Measurements from ENCODE around the gene STARD10. TPM values are rescaled to one million over a fixed set of nuclear protein-coding genes. Genes with fewer than 3 reads are reported as not detected.

The STARD10 gene
- total RNA-seq, 2 experiments from 2014 or later, result 4.0 to 4.5 TPM

DNA sequence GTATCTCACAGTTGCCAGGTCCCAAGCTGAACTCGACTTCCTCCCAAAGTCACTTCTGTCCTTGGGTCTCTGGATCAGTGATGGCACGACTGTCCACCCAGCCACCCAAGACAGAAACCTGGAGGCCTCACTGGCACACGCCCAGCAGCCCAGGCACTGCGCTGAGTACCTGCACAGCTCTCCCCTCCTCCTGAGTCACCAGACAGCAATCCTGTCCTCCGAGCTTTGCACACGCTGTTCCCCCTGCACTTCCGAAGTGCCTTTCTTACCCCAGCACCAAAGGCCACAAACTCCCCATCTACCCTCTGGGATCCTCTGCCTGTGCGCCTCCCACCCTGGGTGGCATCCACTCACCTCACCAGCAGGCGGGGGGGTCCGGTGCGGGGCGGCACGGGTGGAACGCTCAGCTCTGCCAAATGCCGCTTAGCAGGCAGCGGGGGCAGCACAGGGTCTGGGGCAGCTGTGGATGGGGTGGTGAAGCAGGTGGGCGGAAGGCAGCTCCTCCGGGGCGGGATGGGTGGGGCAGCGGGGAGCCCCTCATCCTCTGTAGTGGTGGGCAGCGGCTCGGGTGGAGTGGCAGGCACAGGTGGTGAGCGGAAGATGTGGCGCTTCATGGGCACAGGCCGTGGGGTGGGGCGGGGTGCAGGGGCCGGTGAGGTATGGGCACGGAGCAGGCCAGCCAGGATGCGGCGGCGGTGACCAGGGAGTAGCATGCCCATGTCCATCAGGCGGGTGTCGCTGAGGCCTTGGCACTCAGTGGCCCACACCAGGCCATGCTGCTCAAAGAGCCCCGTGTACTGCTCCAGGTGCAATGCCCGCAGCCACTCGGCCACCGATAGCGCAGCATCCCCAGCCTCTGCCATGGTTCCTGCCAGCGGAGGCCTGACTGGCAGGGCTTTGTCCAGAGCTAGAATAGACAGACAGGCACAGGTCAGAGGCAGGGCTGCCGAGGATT, 67.3 kb downstream of the STARD10 start:
- no peaks in the 10 kb centered on the region for H3K27me3 Mint-ChIP-seq (ENCODE audit: low read depth)
- ChIA-PET POLR2A (interaction anchor here (2.5 kb wide), 1 partner anchor 10 kb away, joined by 7 read pairs; no protein-coding TSS in a partner anchor), CTCF (interaction anchor here (1.1 to 12.2 kb wide), 11 partner anchors 8 to 451 kb away, joined by 3 to 202 read pairs (median 14); partner anchors contain the start of genes ATG16L2 and STARD10)
- ATAC-seq (no peak), DNase-seq (no peak)
- H3K9me3 Mint-ChIP-seq (ENCODE audit: insufficient read depth), result no peaks in the 10 kb centered on the region
- H3K4me1 Mint-ChIP-seq (ENCODE audit: low read depth), result peaks cover 29% of the 10 kb centered on the region
- H3K36me3 Mint-ChIP-seq (ENCODE audit: low read depth), result peaks cover 15% of the 10 kb centered on the region
- H3K4me3 Mint-ChIP-seq, result no peak overlapping the region
- peak overlapping the region; percentile 39 for H3K27ac Mint-ChIP-seq

DNA sequence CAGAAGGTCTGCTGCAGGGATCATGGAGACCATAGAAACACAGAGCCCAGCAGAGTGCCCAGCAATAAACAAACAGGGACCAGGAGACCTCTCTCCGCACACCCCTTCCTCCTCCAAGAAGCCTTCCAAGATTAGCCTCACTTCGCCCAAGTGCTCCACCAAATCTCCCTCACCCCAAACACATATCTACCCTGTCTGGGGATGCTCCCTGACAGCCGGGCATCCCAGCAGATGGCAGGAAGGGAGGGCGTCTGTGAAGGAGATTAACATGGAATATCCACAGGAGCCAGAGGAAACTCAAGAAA, 68.2 kb downstream of the STARD10 start:
- ChIA-PET CTCF (interaction anchor here (0.6 to 12.2 kb wide), 44 partner anchors 9 to 564 kb away, joined by 3 to 202 read pairs (median 5); partner anchors contain the start of genes ATG16L2 and STARD10), POLR2A (interaction anchor here (0.6 to 2.5 kb wide), 6 partner anchors 11 to 120 kb away, joined by 3 to 13 read pairs (median 6); no protein-coding TSS in a partner anchor)
- ATAC-seq, result no peak
- no peak overlapping the region for H3K4me3 Mint-ChIP-seq
- H3K4me1 Mint-ChIP-seq (ENCODE audit: low read depth), result peaks cover 35% of the 10 kb centered on the region
- H3K27me3 Mint-ChIP-seq (ENCODE audit: low read depth), result no peaks in the 10 kb centered on the region
- peak overlapping the region; percentile 80 for H3K27ac Mint-ChIP-seq
- no peak for DNase-seq
- no peaks in the 10 kb centered on the region for H3K9me3 Mint-ChIP-seq (ENCODE audit: insufficient read depth)
- peaks cover 9% of the 10 kb centered on the region for H3K36me3 Mint-ChIP-seq (ENCODE audit: low read depth)

GRCh38 chr11:72724851-72725723, 68.8 kb downstream of the STARD10 start:
- DNase-seq (peak; percentile 90), ATAC-seq (peak; percentile 31)
- ChIA-PET CTCF (interaction anchor here (0.6 to 12.2 kb wide), 46 partner anchors 9 to 564 kb away, joined by 3 to 202 read pairs (median 5); partner anchors contain the start of genes ATG16L2 and STARD10), POLR2A (interaction anchor here (0.6 to 2.5 kb wide), 7 partner anchors 11 to 120 kb away, joined by 3 to 13 read pairs (median 6); no protein-coding TSS in a partner anchor)
- Mint-ChIP-seq H3K4me3 (no peak overlapping the region), H3K36me3 (ENCODE audit: low read depth) (peaks cover 13% of the 10 kb centered on the region), H3K27me3 (ENCODE audit: low read depth) (no peaks in the 10 kb centered on the region), H3K27ac (peak overlapping the region; percentile 80), H3K4me1 (ENCODE audit: low read depth) (peaks cover 41% of the 10 kb centered on the region), H3K9me3 (ENCODE audit: insufficient read depth) (no peaks in the 10 kb centered on the region)

- Mint-ChIP-seq H3K36me3 (ENCODE audit: low read depth) (peaks cover 19% of the 10 kb centered on the region), H3K4me3 (no peak overlapping the region), H3K4me1 (ENCODE audit: low read depth) (peaks cover 51% of the 10 kb centered on the region), H3K27ac (peak overlapping the region; percentile 63), H3K9me3 (ENCODE audit: insufficient read depth) (no peaks in the 10 kb centered on the region), H3K27me3 (ENCODE audit: low read depth) (no peaks in the 10 kb centered on the region)
- ATAC-seq, result no peak
- ChIA-PET CTCF (interaction anchor here (1.0 to 12.2 kb wide), 7 partner anchors 8 to 91 kb away, joined by 3 to 202 read pairs (median 10); partner anchors contain the start of gene STARD10), POLR2A (interaction anchor here (2.5 kb wide), 1 partner anchor 12 kb away, joined by 7 read pairs; no protein-coding TSS in a partner anchor)
- DNase-seq, result no peak
Observed at GRCh38 chr11:72724021-72724551, 69.8 kb downstream of the STARD10 start.

- Mint-ChIP-seq H3K27ac (peak overlapping the region; percentile 63), H3K36me3 (ENCODE audit: low read depth) (peaks cover 22% of the 10 kb centered on the region), H3K27me3 (ENCODE audit: low read depth) (no peaks in the 10 kb centered on the region), H3K4me3 (no peak overlapping the region), H3K4me1 (ENCODE audit: low read depth) (peaks cover 57% of the 10 kb centered on the region), H3K9me3 (ENCODE audit: insufficient read depth) (no peaks in the 10 kb centered on the region)
- ChIA-PET POLR2A (interaction anchor here (2.0 kb wide), 1 partner anchor 91 kb away, joined by 7 read pairs; the partner anchor contains the start of gene ATG16L2), CTCF (interaction anchor here (1.3 to 12.2 kb wide), 5 partner anchors 16 to 454 kb away, joined by 3 to 202 read pairs (median 15); partner anchors contain the start of gene STARD10)
- no peak for ATAC-seq
- no peak for DNase-seq
Observed at GRCh38 chr11:72723508-72723907, 70.3 kb downstream of the STARD10 start.

DNA sequence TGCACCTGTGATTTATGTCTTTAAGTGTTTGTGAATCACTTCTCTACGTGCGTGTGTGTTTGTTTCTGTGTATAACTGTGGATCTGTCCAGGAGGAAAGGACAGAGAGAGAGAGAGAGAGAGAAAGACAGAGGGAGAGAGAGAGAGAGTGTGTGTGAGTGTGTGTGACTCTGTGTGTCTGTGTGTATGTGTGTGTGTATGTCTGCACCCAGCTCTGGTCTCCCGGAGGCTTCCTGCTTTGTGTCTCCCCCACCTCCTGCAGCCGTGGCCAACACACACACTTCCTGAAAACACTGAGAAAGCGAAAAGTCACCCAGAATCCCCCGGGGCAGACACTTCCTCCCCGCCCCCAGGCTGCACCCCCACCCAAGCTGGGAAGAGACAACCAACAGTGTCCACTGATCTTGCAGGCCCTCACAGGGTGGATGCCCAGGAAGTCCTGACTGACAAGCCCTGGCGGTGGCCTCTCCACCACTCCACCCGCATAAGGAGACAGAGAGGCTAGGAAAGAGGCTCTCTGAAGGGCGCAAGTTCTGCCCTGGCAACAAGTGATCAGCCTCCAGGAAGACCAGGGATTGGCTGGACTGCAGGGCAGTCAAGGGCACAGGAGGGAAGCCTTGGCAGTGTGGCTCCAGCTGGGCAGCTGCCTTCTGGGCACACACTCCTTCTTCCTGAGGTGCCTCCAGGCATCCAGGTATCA, 71.6 kb downstream of the STARD10 start:
- Mint-ChIP-seq H3K4me3 (peak overlapping the region; percentile 85), H3K4me1 (ENCODE audit: low read depth) (peaks cover 58% of the 10 kb centered on the region), H3K9me3 (ENCODE audit: insufficient read depth) (no peaks in the 10 kb centered on the region), H3K27me3 (ENCODE audit: low read depth) (no peaks in the 10 kb centered on the region), H3K27ac (peak overlapping the region; percentile 90), H3K36me3 (ENCODE audit: low read depth) (peaks cover 19% of the 10 kb centered on the region)
- CTCF ChIA-PET, result interaction anchor here (0.8 to 12.2 kb wide), 10 partner anchors 14 to 459 kb away, joined by 3 to 202 read pairs (median 4); partner anchors contain the start of gene STARD10
- peak; percentile 91 for ATAC-seq
- POLR2A ChIA-PET, result interaction anchor here (0.9 to 2.0 kb wide), 4 partner anchors 16 to 92 kb away, joined by 4 to 7 read pairs (median 5); partner anchors contain the start of genes ATG16L2 and STARD10
- peak; percentile 91 for DNase-seq

- CTCF ChIA-PET, result interaction anchor here (0.9 to 12.2 kb wide), 7 partner anchors 15 to 456 kb away, joined by 3 to 202 read pairs (median 5); partner anchors contain the start of gene STARD10
- no peaks in the 10 kb centered on the region for H3K27me3 Mint-ChIP-seq (ENCODE audit: low read depth)
- peak overlapping the region; percentile 90 for H3K27ac Mint-ChIP-seq
- POLR2A ChIA-PET, result interaction anchor here (0.9 to 2.0 kb wide), 3 partner anchors 16 to 93 kb away, joined by 4 to 7 read pairs (median 5); partner anchors contain the start of gene ATG16L2
- H3K9me3 Mint-ChIP-seq (ENCODE audit: insufficient read depth), result no peaks in the 10 kb centered on the region
- peak; percentile 37 for ATAC-seq
- peak; percentile 59 for DNase-seq
- H3K4me1 Mint-ChIP-seq (ENCODE audit: low read depth), result peaks cover 58% of the 10 kb centered on the region
- peaks cover 19% of the 10 kb centered on the region for H3K36me3 Mint-ChIP-seq (ENCODE audit: low read depth)
- peak overlapping the region; percentile 85 for H3K4me3 Mint-ChIP-seq
Observed at GRCh38 chr11:72721689-72722049, 72.2 kb downstream of the STARD10 start.

DNA sequence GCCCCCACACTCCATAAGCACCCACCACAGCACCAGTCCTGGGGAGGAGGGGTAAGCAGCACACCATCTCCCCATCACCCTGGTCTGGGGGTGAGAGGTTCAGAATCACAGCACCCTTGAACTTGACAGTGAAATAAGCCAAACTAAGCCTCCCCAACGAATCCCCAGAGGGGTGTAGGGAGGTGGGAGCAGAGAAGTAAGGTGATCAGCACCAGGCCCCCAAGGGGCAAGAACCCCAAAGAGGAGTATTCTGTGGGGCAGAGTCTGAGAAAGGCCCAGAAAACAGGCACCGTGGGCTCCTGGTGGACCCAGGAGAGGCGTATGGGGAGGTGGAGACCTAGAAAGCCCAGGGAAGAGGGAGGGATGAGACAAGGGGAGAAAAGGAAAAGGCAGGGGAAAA, 72.6 kb downstream of the STARD10 start:
- peak overlapping the region; percentile 90 for H3K27ac Mint-ChIP-seq
- H3K36me3 Mint-ChIP-seq (ENCODE audit: low read depth), result peaks cover 19% of the 10 kb centered on the region
- ATAC-seq, result no peak
- H3K27me3 Mint-ChIP-seq (ENCODE audit: low read depth), result no peaks in the 10 kb centered on the region
- H3K9me3 Mint-ChIP-seq (ENCODE audit: insufficient read depth), result no peaks in the 10 kb centered on the region
- peak overlapping the region; percentile 85 for H3K4me3 Mint-ChIP-seq
- CTCF ChIA-PET, result interaction anchor here (2.4 to 12.2 kb wide), 3 partner anchors 72 to 456 kb away, joined by 15 to 202 read pairs (median 16); partner anchors contain the start of gene STARD10
- POLR2A ChIA-PET, result interaction anchor here (1.0 kb wide), 1 partner anchor 457 kb away, joined by 3 read pairs; no protein-coding TSS in a partner anchor
- DNase-seq, result no peak
- peaks cover 59% of the 10 kb centered on the region for H3K4me1 Mint-ChIP-seq (ENCODE audit: low read depth)

GRCh38 chr11:72720784-72721183, 73.1 kb downstream of the STARD10 start:
- Mint-ChIP-seq H3K4me3 (peak overlapping the region; percentile 85), H3K36me3 (ENCODE audit: low read depth) (peaks cover 22% of the 10 kb centered on the region), H3K9me3 (ENCODE audit: insufficient read depth) (no peaks in the 10 kb centered on the region), H3K27ac (peak overlapping the region; percentile 90), H3K27me3 (ENCODE audit: low read depth) (no peaks in the 10 kb centered on the region), H3K4me1 (ENCODE audit: low read depth) (peaks cover 62% of the 10 kb centered on the region)
- ChIA-PET POLR2A (interaction anchor here (1.0 kb wide), 1 partner anchor 458 kb away, joined by 3 read pairs; no protein-coding TSS in a partner anchor), CTCF (interaction anchor here (2.0 kb wide), 1 partner anchor 73 kb away, joined by 5 read pairs; the partner anchor contains the start of gene STARD10)
- DNase-seq, result no peak
- no peak for ATAC-seq

DNA sequence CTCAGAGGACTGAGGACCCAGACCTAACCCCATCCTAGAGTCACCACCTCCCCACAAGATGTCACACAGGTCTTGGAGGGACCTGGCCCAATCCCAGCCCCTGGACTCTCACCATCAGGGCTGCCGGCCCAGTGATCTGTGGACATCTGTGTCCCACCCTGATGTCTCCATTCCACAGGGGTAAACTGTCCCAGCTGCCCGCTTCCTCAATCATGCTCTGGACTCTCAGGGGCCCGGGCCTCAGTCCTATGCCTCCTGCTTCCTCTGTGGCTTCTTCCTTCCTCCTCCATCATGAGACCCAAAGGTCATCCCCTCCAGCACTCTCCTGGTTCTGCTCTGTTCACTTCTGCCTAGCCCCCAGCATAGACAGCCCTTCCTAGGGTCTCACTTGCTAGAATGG, 73.8 kb downstream of the STARD10 start:
- CTCF ChIA-PET, result interaction anchor here (1.3 to 2.0 kb wide), 2 partner anchors 36 to 74 kb away, joined by 3 to 5 read pairs; partner anchors contain the start of gene STARD10
- no peak for DNase-seq

More for the DNA sequence above, 73.8 kb downstream of the STARD10 start:
- POLR2A ChIA-PET, result no interaction called here
- Mint-ChIP-seq H3K27ac (peak overlapping the region; percentile 90), H3K4me1 (ENCODE audit: low read depth) (peaks cover 56% of the 10 kb centered on the region), H3K9me3 (ENCODE audit: insufficient read depth) (no peaks in the 10 kb centered on the region), H3K4me3 (peak overlapping the region; percentile 85), H3K36me3 (ENCODE audit: low read depth) (peaks cover 19% of the 10 kb centered on the region), H3K27me3 (ENCODE audit: low read depth) (no peaks in the 10 kb centered on the region)
- ATAC-seq, result no peak

Data from activated CD8-positive, alpha-beta T cell treated with anti-CD3 and anti-CD28 coated beads, Interleukin-2, amount 10 ng/mL, durations not matched to agents 7 days and 5 days (primary cell).